Activated CD4-positive, alpha-beta T cell treated with anti-CD3 and anti-CD28 coated beads, Interleukin-2, Interleukin-6, amounts not matched to agents 100 ng/mL and 50 ng/mL, durations not matched to agents 16 hours and 8 hours (primary cell): Measurements from ENCODE around the gene ALOX15.
"Not testable (repeated sequence)": the region's sequence is repeated elsewhere in the genome, so short reads cannot be mapped to it uniquely, and the experiment has no call there.

ENCODE experiments used
- DNase-seq: peaks from one replicate; pipeline ENCODE4 v3.0.0-alpha.2; 2020

The ALOX15 gene

GRCh38 chr17:4617090-4617489, 24.4 kb downstream of the ALOX15 start:
- no peak for DNase-seq

GRCh38 chr17:4616476-4616875, 25.0 kb downstream of the ALOX15 start:
- DNase-seq: no peak

DNA sequence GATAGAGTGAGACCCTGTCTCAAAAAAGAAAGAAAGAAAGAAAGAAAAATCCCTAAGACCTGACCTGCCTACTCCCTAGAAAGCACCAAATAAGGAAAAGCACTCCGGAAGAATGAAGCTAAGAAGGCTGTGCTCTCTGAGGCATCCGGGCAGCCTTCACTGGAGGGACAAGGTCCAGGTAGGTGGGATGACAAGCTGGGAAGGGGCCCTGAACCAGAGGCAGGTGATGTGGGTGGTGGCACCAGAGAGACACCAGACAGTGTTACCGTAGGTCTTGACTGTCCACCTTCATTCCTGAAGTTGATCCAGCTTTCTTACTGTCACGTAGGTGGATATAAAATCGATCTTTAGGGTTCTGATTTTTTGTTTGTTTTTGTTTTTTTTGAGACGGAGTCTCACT, 30.8 kb downstream of the ALOX15 start:
- no peak for DNase-seq

GRCh38 chr17:4610162-4610561, 31.3 kb downstream of the ALOX15 start:
- DNase-seq: no peak

GRCh38 chr17:4609761-4610160, 31.7 kb downstream of the ALOX15 start:
- no peak for DNase-seq

- DNase-seq: no peak
Observed at GRCh38 chr17:4607773-4608187, 33.7 kb downstream of the ALOX15 start.

DNA sequence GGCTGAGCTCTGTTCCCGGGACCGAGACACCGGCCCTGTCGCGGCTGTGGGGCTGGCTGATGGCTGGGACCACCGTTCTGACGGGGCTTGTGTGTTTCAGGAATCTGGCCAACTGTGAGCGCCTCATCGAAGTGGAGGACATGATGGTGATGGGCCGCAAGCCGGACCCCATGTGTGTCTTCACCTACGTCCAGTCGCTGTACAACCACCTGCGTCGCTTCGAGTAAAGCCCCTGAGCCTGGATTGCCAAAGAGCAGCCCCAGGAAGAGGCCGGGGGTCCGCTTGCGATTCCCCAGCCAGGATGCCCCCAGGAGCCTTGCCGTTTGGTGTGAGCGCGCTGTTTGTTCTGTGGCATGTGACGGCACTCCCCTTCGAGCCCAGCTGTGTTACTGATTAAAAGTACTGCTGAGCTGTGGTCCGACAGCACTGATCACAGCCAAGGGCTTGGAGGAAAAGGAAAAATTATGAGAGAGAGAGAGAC, 34.2 kb downstream of the ALOX15 start:
- no peak for DNase-seq

- no peak for DNase-seq
Observed at GRCh38 chr17:4605826-4606225, 35.7 kb downstream of the ALOX15 start.

- not testable (repeated sequence) for DNase-seq
Observed at GRCh38 chr17:4604736-4605135, 36.7 kb downstream of the ALOX15 start.

DNA sequence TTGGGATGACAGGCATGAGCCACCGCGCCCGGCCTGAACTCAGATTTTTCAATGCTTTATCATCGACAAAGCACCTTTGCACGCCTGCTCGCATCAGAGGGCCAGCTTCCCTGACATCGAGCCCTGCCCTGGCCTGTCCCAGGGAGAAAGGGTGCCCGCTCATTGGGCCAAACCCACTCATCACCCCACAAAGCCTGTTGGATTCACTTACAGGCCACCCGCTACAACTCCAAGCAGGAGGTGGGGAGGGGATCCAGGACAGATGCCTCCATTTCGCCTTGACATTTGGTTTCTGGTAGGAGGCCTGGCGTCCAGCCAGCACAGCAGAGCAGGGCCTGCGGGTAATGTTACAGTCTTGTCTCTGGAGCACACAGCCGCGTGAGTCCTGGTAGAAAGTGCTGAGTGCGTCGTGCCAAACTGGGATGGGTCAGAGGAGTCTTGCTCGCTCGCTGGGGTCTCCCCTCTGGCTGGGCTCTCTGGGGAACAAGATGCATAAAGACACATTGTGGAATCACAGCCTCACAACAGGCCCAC, 37.3 kb downstream of the ALOX15 start:
- DNase-seq: no peak

DNA sequence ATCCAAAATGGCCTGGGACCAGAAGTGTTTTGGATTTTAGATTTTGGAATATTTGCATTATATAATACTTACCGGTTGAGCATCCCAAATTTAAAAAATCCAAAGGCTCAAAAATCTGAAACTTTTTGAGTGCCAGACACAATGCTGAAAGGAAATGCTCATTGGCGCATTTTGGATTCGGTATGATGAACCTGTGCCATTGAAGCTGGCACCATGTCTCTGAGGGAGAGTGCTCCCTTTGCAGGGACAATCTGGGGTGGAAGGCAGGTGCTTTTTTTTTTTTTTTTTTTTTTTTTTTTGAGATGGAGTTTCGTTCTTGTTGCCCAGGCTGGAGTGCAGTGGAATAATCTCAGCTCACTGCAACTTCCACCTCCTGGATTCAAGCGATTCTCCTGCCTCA, 39.4 kb downstream of the ALOX15 start:
- no peak for DNase-seq

DNA sequence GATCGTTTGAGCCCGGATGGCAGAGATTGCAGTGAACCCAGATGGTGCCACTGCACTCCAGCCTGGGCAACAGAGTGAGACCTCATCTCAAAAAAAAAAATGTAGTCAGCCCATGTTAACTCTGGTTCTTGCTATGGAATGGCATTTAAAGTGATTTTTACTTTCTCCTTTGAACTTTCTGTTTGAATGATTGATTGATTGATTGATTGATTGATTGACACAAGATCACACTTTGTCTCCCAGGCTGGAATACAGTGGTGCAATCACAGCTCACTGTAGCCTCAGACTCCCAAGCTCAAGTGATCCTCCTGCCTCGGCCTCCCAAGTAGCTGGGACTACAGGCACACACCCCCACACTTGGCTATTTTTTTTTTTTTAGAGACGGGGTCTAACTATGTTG, 40.2 kb downstream of the ALOX15 start:
- DNase-seq: no peak

- DNase-seq: no peak
Observed at GRCh38 chr17:4600563-4600962, 40.9 kb downstream of the ALOX15 start.

DNA sequence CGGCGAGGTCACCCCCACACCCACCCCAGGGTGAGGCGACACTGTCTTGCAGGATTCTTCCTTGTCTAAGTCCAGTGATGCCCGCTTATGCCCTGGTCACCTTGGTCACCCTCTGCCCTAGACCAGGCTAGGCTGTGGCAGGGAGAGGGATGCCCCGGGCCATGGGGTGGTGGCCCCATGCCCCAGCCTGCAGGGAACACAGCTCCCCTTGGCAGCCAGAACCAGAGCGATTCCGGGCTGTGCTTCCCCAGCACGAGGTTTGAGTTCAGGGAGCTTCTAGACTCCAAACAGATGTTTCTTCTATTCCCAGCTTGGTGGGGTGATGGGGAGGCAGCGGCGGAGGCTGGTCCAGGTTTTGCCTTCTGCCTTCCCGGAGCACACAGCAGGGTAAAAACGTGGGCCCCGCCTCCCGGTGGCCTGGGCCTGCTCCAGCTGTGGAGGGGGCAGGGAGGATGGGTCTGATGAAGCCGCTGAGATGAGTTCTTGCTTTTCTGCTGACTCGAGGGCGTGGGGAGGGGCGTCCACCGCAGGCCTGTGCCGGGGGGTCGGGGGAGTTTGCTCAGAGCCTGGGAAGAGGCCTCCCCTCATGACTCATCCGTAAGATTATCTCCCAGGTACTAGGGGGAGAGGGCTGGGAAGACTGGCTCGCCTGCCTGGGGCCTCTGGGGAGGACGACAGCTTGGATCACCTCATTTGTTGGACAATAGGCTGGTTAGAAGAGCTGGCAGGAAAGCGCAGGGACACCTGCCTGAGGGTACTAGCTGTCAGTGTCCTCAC, 41.8 kb downstream of the ALOX15 start:
- DNase-seq: no peak

DNA sequence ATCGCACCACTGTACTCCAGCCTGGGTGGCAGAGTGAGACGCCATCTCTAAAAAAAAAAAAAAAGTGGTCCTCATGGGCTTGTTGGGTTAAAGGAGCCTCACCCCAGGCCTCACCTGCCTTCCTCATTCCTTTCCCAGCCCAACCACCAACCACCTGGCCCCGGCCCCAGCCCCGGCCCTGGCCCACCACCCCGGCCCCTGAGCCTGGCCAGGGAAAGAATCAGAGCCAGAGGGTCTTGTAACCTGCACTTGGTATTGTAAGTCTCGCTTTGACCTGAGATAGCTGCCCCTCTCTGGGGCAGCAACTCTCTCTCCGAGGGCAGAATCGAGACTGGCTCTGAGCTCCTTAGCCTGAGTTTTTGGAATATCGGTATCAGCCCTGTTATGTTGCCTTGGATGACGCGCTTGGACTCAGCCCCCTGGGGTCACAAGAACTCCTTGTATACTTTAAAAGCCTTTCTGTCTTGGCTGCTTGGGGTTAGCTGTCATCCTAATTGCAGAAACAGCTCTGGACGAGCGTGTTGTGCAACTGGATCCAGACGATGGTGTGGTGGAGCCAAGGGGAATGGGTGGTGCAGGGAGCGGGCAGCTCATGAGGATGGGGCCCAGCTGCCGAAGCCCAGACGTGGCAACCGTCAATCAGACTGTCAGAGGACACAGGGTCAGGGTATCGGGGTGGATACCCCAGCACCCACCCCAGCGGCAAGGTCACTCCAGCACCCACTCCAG, 42.5 kb downstream of the ALOX15 start:
- no peak for DNase-seq

GRCh38 chr17:4597975-4598374, 43.5 kb downstream of the ALOX15 start:
- DNase-seq: no peak

- no peak for DNase-seq
Observed at GRCh38 chr17:4596636-4597380, 44.7 kb downstream of the ALOX15 start.

- not testable (repeated sequence) for DNase-seq
Observed at GRCh38 chr17:4595685-4596342, 45.7 kb downstream of the ALOX15 start.

- peak; percentile 42 for DNase-seq
Observed at GRCh38 chr17:4594931-4595684, 46.4 kb downstream of the ALOX15 start.

DNA sequence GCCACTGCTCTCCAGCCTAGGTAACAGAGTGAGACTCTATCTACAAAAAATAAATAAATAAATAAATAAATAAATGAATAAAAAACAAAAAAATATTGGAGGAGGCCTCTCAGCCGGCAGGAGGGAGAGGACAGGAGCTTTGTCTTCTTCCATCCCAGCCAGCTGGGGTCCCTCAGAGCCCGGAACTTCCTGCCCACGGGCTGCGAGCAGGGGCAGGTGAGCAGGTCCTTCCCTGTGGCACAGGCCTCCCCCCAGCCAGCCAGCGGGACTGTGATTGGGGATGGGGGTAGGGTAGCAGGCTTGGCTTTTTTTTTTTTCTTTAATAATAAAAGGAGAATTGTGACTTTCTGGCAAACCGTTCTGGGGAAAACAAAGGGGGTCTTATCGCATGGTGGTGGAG, 47.1 kb downstream of the ALOX15 start:
- no peak for DNase-seq

DNA sequence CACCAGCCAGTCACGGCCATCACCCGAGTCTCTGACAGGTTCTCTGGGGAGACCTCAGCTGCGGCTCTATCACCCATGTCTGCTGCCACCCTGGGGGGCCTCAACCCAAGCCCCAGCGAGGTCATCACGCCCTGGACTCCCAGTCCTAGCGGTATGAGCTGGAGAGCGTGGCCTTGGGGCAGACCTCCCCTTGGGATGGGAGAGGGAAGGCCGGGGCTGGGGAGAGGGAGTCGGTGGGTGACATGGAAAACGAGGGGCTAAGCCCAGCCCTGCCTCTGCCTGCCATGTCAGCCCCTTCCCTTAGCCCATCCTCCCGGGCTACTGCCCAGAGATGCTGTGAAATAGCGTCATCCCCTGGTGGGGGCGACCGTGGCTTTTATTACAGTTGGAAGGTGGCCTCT, 48.5 kb downstream of the ALOX15 start:
- no peak for DNase-seq
